IMR-90 (cell line): ENCODE data around the gene SLC35F6. TPM values are rescaled to one million over a fixed set of nuclear protein-coding genes. Genes with fewer than 3 reads are reported as not detected.
A peak's percentile ranks its signal among the peaks of the same experiment; 100 is the strongest.

Experiments used
- ATAC-seq: fragments of 200-7000 bp; cut with Tn5 transposase; 2 replicates; pipeline ENCODE4 v1.9.1; 2020; ENCODE audit warnings: low read depth, mild to moderate bottlenecking, moderate library complexity
- BruUV-seq: library from RNA; stranded (reverse); fragments of 400-500 nt; replicated peaks from 2 replicates; lab custom pipeline; 2021; lab: Mats Ljungman, UMichigan
- CTCF ChIA-PET: fragments of 300-600 bp; formaldehyde crosslinking; extraction: SDS; loops from one replicate; lab custom pipeline; 2021; ENCODE audit warnings: antibody characterized with exemption; lab: Yijun Ruan, JAX
- POLR2A ChIA-PET: fragments of 300-600 bp; sonication (Branson Sonifier 250); formaldehyde crosslinking; loops from one replicate; lab custom pipeline; 2022; ENCODE audit warnings: antibody characterized with exemption; ENCODE audit not compliant: unreplicated experiment; lab: Charles Lee
- DNase-seq: peaks from one replicate; pipeline ENCODE4 v3.0.0; 2013
- H2AFZ ChIP-seq: replicated peaks from 2 replicates; pipeline ENCODE3; 2013; ENCODE audit warnings: low read length, mild to moderate bottlenecking; ENCODE audit not compliant: poor library complexity
- H2AK5ac ChIP-seq: 2 replicates; pipeline ENCODE4 v1.6.1; 2013; ENCODE audit warnings: low read depth, low read length, inconsistent platforms
- H2AK9ac ChIP-seq: replicated peaks from 2 replicates; pipeline ENCODE3; 2013; ENCODE audit warnings: mild to moderate bottlenecking, low read depth, low read length, moderate library complexity; ENCODE audit not compliant: poor library complexity
- H2BK120ac ChIP-seq: 2 replicates; pipeline ENCODE4 v1.6.1; 2013; ENCODE audit warnings: low read depth, low read length, inconsistent platforms
- H2BK15ac ChIP-seq: 3 replicates; pipeline ENCODE4 v1.6.1; 2013; ENCODE audit warnings: low read depth, low read length, inconsistent platforms
- H2BK20ac ChIP-seq: 2 replicates; pipeline ENCODE4 v1.6.1; 2013; ENCODE audit warnings: low read depth, mild to moderate bottlenecking, inconsistent platforms, low read length, moderate library complexity
- H2BK5ac ChIP-seq: 2 replicates; pipeline ENCODE4 v1.6.1; 2013; ENCODE audit warnings: mild to moderate bottlenecking, low read depth, low read length, inconsistent platforms; ENCODE audit not compliant: poor library complexity, severe bottlenecking
- H3K14ac ChIP-seq: replicated peaks from 2 replicates; pipeline ENCODE4 v1.6.1; 2013; ENCODE audit warnings: low read depth, low read length, inconsistent platforms
- H3K18ac ChIP-seq: 2 replicates; pipeline ENCODE4 v1.6.1; 2013; ENCODE audit warnings: low read depth, low read length, control low read depth
- H3K23ac ChIP-seq: 2 replicates; pipeline ENCODE4 v1.6.1; 2013; ENCODE audit warnings: low read depth, low read length, inconsistent platforms
- H3K27ac ChIP-seq: 2 replicates; pipeline ENCODE4 v1.5.1; 2013; ENCODE audit warnings: mild to moderate bottlenecking, control low read depth, low read length; ENCODE audit not compliant: insufficient read depth
- H3K27me3 ChIP-seq: 2 replicates; pipeline ENCODE4 v1.6.1; 2013; ENCODE audit warnings: low read length; ENCODE audit not compliant: control insufficient read depth, insufficient read depth
- H3K36me3 ChIP-seq: 2 replicates; pipeline ENCODE4 v1.6.1; 2013; ENCODE audit warnings: low read length, mixed read lengths; ENCODE audit not compliant: control insufficient read depth, insufficient read depth
- H3K4ac ChIP-seq: 2 replicates; pipeline ENCODE4 v1.6.1; 2013; ENCODE audit warnings: low read depth, low read length, inconsistent platforms
- H3K4me1 ChIP-seq: 2 replicates; pipeline ENCODE4 v1.6.1; 2013; ENCODE audit warnings: low read length, mixed read lengths; ENCODE audit not compliant: control insufficient read depth, insufficient read depth
- H3K4me2 ChIP-seq: 2 replicates; pipeline ENCODE4 v1.6.1; 2013; ENCODE audit warnings: low read depth, mild to moderate bottlenecking, control low read depth, low read length, moderate library complexity
- H3K4me3 ChIP-seq: 2 replicates; pipeline ENCODE4 v1.5.1; 2013; ENCODE audit warnings: low read depth, mild to moderate bottlenecking, control low read depth, low read length, moderate library complexity; ENCODE audit not compliant: insufficient read depth
- H3K56ac ChIP-seq: 2 replicates; pipeline ENCODE4 v1.6.1; 2013; ENCODE audit warnings: low read length, inconsistent platforms; ENCODE audit not compliant: insufficient read depth; ENCODE audit errors: extremely low read depth
- H3K79me1 ChIP-seq, 2 experiments: 2 replicates each; pipeline ENCODE4 v1.6.1; 2013; ENCODE audit warnings: low read length in 2 of 2, inconsistent platforms in 1 of 2, low read depth in 1 of 2
- H3K9ac ChIP-seq: 2 replicates; pipeline ENCODE4 v1.6.1; 2013; ENCODE audit warnings: low read depth, low read length, control low read depth
- H3K9me1 ChIP-seq: 2 replicates; pipeline ENCODE4 v1.6.1; 2013; ENCODE audit warnings: low read length, inconsistent platforms; ENCODE audit not compliant: insufficient read depth
- H3K9me3 ChIP-seq: 2 replicates; pipeline ENCODE4 v1.6.1; 2013; ENCODE audit warnings: low read length; ENCODE audit not compliant: control insufficient read depth, insufficient read depth
- H4K20me1 ChIP-seq: 2 replicates; pipeline ENCODE4 v1.6.1; 2013; ENCODE audit warnings: low read length, inconsistent platforms; ENCODE audit not compliant: insufficient read depth
- H4K5ac ChIP-seq: 2 replicates; pipeline ENCODE4 v1.6.1; 2013; ENCODE audit warnings: mild to moderate bottlenecking, low read depth, low read length, control low read depth
- H4K8ac ChIP-seq, 2 experiments: 2 replicates each; pipeline ENCODE4 v1.6.1; 2013; ENCODE audit warnings: low read depth in 2 of 2, low read length in 2 of 2, control low read depth in 1 of 2, inconsistent platforms in 1 of 2
- H4K91ac ChIP-seq: 2 replicates; pipeline ENCODE4 v1.6.1; 2013; ENCODE audit warnings: low read depth, low read length, inconsistent platforms; ENCODE audit not compliant: insufficient read depth
- BHLHE40 ChIP-seq: fragments of 150-350 bp; IDR thresholded peaks from 2 replicates; pipeline ENCODE4 v1.6.1; 2016; ENCODE audit warnings: mild to moderate bottlenecking, low read depth, low read length
- CEBPB ChIP-seq: IDR thresholded peaks from 2 replicates; pipeline ENCODE4 v1.6.1; 2012; ENCODE audit warnings: low read depth, low read length, improper control_type of control experiment
- CHD1 ChIP-seq: IDR thresholded peaks from 2 replicates; pipeline ENCODE4 v1.6.1; 2012; ENCODE audit warnings: low read depth, low read length, improper control_type of control experiment
- ELK1 ChIP-seq: fragments of 150-350 bp; IDR thresholded peaks from 2 replicates; pipeline ENCODE4 v1.6.1; 2016; ENCODE audit warnings: low read depth, mild to moderate bottlenecking, low read length, moderate library complexity, borderline replicate concordance
- FOS ChIP-seq: fragments of 150-350 bp; IDR thresholded peaks from 2 replicates; pipeline ENCODE4 v1.6.1; 2016; ENCODE audit warnings: low read depth, low read length
- MAFK ChIP-seq: IDR thresholded peaks from 2 replicates; pipeline ENCODE4 v1.6.1; 2012; ENCODE audit warnings: low read depth, low read length, improper control_type of control experiment
- MAZ ChIP-seq: IDR thresholded peaks from 2 replicates; pipeline ENCODE4 v1.6.1; 2012; ENCODE audit warnings: low read depth, mild to moderate bottlenecking, low read length, improper control_type of control experiment, moderate library complexity, borderline replicate concordance
- MXI1 ChIP-seq: IDR thresholded peaks from 2 replicates; pipeline ENCODE4 v1.6.1; 2012; ENCODE audit warnings: low read depth, mild to moderate bottlenecking, low read length, moderate library complexity, borderline replicate concordance
- NFE2L2 ChIP-seq: fragments of 150-350 bp; IDR thresholded peaks from 2 replicates; pipeline ENCODE4 v1.6.1; 2016; ENCODE audit warnings: low read depth, mild to moderate bottlenecking, low read length
- POLR2A ChIP-seq: IDR thresholded peaks from 2 replicates; pipeline ENCODE4 v1.6.1; 2012; ENCODE audit warnings: mild to moderate bottlenecking, low read depth, low read length
- RAD21 ChIP-seq: IDR thresholded peaks from 2 replicates; pipeline ENCODE4 v1.6.1; 2012; ENCODE audit warnings: low read length, improper control_type of control experiment
- RCOR1 ChIP-seq: IDR thresholded peaks from 2 replicates; pipeline ENCODE4 v1.6.1; 2012; ENCODE audit warnings: mild to moderate bottlenecking, low read length, improper control_type of control experiment; ENCODE audit not compliant: insufficient replicate concordance
- RFX5 ChIP-seq: IDR thresholded peaks from 2 replicates; pipeline ENCODE4 v1.8.0; 2012; ENCODE audit warnings: low read depth, mild to moderate bottlenecking, low read length, moderate library complexity
- SMC3 ChIP-seq: fragments of 150-350 bp; IDR thresholded peaks from 2 replicates; pipeline ENCODE4 v1.6.1; 2016; ENCODE audit warnings: low read depth, mild to moderate bottlenecking, antibody characterized with exemption, low read length, moderate library complexity
- whole genome bisulfite sequencing, 2 experiments: methylation state at CpG; one replicate each; pipeline versions ENCODE4 v1.1.5 to v1.1.7; 2013; ENCODE audit warnings: missing lambda C conversion rate in 2 of 2; ENCODE audit not compliant: insufficient read length in 1 of 2; ENCODE audit errors: extremely low coverage in 2 of 2; 5-methylcytosine and 5-hydroxymethylcytosine counted together
- dilution Hi-C: fragments of 300-500 bp; cut with HindIII; formaldehyde crosslinking; loops from one replicate; pipeline ENCODE4 v1.14.3; 2018; ENCODE audit warnings: low sequenced_read_pairs; ENCODE audit not compliant: unreplicated experiment
- in situ Hi-C: fragments of 300-500 bp; cut with MboI; formaldehyde crosslinking; loops from 3 replicates; pipeline ENCODE4 v1.14.3; 2019; ENCODE audit warnings: low sequenced_read_pairs, inconsistent platforms, mixed read lengths
- intact Hi-C: fragments of 100-400 bp; cut with micrococcal nuclease; formaldehyde crosslinking; loops from 2 replicates; pipeline ENCODE4 v1.10.0; 2022
- polyA plus RNA-seq, 3 experiments: library from polyadenylated mRNA; depleted of rRNA; stranded (reverse); fragments of >200 nt; gene quantifications; 2 replicates each; pipeline ENCODE4 v1.2.3, GENCODE V29; 2012; ENCODE audit warnings: low replicate concordance in 1 of 3
- total RNA-seq: library from RNA; depleted of rRNA; stranded (reverse); fragments of >200 nt; gene quantifications from 2 replicates; pipeline ENCODE4 v1.2.3, GENCODE V29; 2012
- TF ChIP-seq, protein P1 (sequence below): fragments of 150-350 bp; IDR thresholded peaks from 2 replicates; pipeline ENCODE4 v1.6.1; 2017; ENCODE audit warnings: mild to moderate bottlenecking, antibody characterized with exemption, low read length, low read depth
- TF ChIP-seq, protein P2 (sequence below): conservative IDR thresholded peaks from 2 replicates; pipeline ENCODE4 v1.5.1; 2012; ENCODE audit warnings: mild to moderate bottlenecking, low read depth, low read length, improper control_type of control experiment

The SLC35F6 gene
- total and polyA plus RNA-seq, 2 of the 4 experiments (the other 2 are of a cell fraction) = 19.1 to 30.6 TPM

DNA sequence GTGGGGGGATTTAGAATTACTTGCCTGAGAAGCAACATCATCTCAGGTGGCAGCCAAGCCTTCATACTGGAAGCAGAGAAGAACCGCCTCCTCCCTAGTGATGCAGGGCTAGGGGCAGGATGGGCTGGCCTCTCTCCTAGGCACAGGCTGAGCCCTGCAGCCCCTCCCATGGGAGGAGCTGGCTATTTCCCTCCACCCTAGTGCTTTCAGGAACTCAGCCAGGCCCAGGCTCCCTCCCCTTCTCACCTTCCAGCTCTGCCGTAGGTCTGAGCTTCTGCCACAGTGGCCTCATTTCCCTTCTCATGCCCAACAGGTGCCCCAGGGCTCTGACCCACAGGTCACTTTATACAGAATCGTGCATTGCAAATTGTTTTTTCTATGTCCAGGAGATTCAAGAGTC is 52.8 kb downstream of the SLC35F6 start:
- Histone ChIP-seq H2BK20ac (no peak overlapping the region), H3K9me3 (no peaks in the 10 kb centered on the region; the same call in 1 of the 2 replicates), H2BK120ac (no peak overlapping the region), H4K5ac (no peak overlapping the region), H3K4ac (no peak overlapping the region), H3K23ac (no peak overlapping the region), H3K4me2 (no peak overlapping the region), H3K27me3 (peaks cover 32% of the 10 kb centered on the region), H3K9ac (no peak overlapping the region), H2BK15ac (no peak overlapping the region), H3K4me3 (no peak overlapping the region), H2AK9ac (no peak overlapping the region), H3K4me1 (no peaks in the 10 kb centered on the region), H2AFZ (peak overlapping the region; percentile 32), H4K20me1 (no peaks in the 10 kb centered on the region), H3K14ac (no peak overlapping the region), H2BK5ac (no peak overlapping the region), H4K91ac (no peak overlapping the region), H3K9me1 (no peaks in the 10 kb centered on the region), H4K8ac (no peak overlapping the region), H3K36me3 (no peaks in the 10 kb centered on the region), H3K79me1 (no peaks in the 10 kb centered on the region), H3K27ac (no peak overlapping the region), H3K56ac (no peak overlapping the region), H3K18ac (no peak overlapping the region), H2AK5ac (no peak overlapping the region)
- TF ChIP-seq RFX5 = no peak
- TF ChIP-seq ELK1 = no peak
- no peak for TF ChIP-seq RAD21
- no peak for TF ChIP-seq MAZ
- TF ChIP-seq, protein P1, sequence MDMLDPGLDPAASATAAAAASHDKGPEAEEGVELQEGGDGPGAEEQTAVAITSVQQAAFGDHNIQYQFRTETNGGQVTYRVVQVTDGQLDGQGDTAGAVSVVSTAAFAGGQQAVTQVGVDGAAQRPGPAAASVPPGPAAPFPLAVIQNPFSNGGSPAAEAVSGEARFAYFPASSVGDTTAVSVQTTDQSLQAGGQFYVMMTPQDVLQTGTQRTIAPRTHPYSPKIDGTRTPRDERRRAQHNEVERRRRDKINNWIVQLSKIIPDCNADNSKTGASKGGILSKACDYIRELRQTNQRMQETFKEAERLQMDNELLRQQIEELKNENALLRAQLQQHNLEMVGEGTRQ = no peak
- TF ChIP-seq SMC3 = no peak
- TF ChIP-seq POLR2A = no peak
- TF ChIP-seq, protein P2, sequence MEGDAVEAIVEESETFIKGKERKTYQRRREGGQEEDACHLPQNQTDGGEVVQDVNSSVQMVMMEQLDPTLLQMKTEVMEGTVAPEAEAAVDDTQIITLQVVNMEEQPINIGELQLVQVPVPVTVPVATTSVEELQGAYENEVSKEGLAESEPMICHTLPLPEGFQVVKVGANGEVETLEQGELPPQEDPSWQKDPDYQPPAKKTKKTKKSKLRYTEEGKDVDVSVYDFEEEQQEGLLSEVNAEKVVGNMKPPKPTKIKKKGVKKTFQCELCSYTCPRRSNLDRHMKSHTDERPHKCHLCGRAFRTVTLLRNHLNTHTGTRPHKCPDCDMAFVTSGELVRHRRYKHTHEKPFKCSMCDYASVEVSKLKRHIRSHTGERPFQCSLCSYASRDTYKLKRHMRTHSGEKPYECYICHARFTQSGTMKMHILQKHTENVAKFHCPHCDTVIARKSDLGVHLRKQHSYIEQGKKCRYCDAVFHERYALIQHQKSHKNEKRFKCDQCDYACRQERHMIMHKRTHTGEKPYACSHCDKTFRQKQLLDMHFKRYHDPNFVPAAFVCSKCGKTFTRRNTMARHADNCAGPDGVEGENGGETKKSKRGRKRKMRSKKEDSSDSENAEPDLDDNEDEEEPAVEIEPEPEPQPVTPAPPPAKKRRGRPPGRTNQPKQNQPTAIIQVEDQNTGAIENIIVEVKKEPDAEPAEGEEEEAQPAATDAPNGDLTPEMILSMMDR = no peak
- no peak for TF ChIP-seq CHD1
- TF ChIP-seq RCOR1 = no peak
- no peak for TF ChIP-seq BHLHE40
- no peak for TF ChIP-seq NFE2L2
- TF ChIP-seq FOS = no peak
- no peak for TF ChIP-seq CEBPB
- TF ChIP-seq MAFK = no peak
- no peak for TF ChIP-seq MXI1
- no peak for ATAC-seq
- ChIA-PET POLR2A (no interaction called here), CTCF (no interaction called here)
- dilution Hi-C loops (no loop called here), in situ Hi-C loops (no loop called here), intact Hi-C loops (no loop called here)
- no TSS peak for BruUV-seq
- WGBS, 2 experiments = no CpG with 5 or more reads among the region's 3 CpGs
- no peak for DNase-seq
